Keratinocyte (primary cell): ENCODE measurements around the gene CEACAM3.

ENCODE experiments used
- CTCF ChIP-seq, 3 experiments: IDR thresholded peaks in 1 of 3; conservative IDR thresholded peaks in 1 of 3; optimal IDR thresholded peaks in 1 of 3; 2 replicates in 2 of 3; 3 replicates in 1 of 3; pipeline versions ENCODE3 to v1.5.1; 2011; ENCODE audit warnings: low read length in 3 of 3, mild to moderate bottlenecking in 3 of 3, moderate library complexity in 2 of 3, control low read depth in 1 of 3, inconsistent platforms in 1 of 3; ENCODE audit not compliant: insufficient read depth in 2 of 3; ENCODE audit errors: extremely low read depth in 1 of 3
- EZH2 ChIP-seq: IDR thresholded peaks from one replicate; pipeline ENCODE4 v1.6.1; 2012; ENCODE audit warnings: inconsistent platforms, mild to moderate bottlenecking, low read length, moderate library complexity

GRCh38 chr19:41802770-41803169 lies 6.4 kb downstream of the CEACAM3 start:
- TF ChIP-seq CTCF (optimal IDR thresholded peaks at IDR 0.05 in 1 of 3, IDR thresholded peaks at IDR 0.05 in 1 of 3, conservative IDR thresholded peaks at IDR 0.05 in 1 of 3; ENCODE audit: extremely low read depth in 1 of 3, insufficient read depth in 2 of 3, low read length in 3 of 3) (no peak), EZH2 (no peak)
